T follicular helper cell (primary cell): Measurements from ENCODE around the gene ZFC3H1.
"Not testable (repeated sequence)": the region's sequence is repeated elsewhere in the genome, so short reads cannot be mapped to it uniquely, and the experiment has no call there.

Experiments
- DNase-seq: peaks from one replicate; pipeline ENCODE4 v3.0.0-alpha.2; 2020; ENCODE audit warnings: low read depth

The ZFC3H1 gene

GRCh38 chr12:71576496-71576895 is 87.2 kb downstream of the ZFC3H1 start:
- DNase-seq: no peak

GRCh38 chr12:71569885-71570284 is 93.8 kb downstream of the ZFC3H1 start:
- DNase-seq: not testable (repeated sequence)

DNA sequence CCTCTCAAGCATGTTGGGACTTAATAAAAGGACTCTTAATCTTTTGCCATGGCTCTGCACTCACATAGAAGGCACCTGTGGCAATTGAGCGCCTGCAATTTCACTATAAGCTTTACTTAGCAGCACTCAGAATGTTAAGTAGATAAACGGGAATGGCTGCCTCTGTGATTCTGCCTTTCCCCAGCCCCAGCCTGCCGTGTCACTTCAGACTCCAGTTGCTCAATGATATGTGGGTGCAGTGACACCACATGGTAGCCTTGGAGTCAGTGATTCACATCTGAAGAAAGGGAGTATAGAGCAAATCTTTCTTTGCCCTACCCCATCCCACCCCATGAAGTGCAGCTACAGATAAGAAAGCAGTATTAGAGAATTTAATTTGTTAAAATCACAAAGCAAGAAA is 96.1 kb downstream of the ZFC3H1 start:
- DNase-seq: no peak

DNA sequence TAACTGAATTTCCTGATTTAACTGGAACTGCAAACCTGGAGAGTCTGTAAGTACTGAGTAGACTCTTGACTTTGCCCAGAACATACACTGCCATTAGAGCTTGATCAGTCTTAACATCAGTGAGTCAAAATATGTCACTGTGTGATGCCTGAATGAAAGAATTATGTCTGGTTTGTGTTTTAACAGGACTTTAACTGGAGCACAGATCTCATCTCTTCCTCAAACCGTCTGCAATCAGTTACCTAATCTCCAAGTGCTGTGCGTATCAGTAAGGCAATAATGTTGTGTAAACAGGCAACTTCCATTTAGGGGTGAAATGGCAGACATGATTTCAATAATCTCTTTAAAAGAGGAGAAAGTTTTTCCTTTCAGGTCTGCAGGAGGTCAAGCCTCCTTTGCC is 97.0 kb downstream of the ZFC3H1 start:
- no peak for DNase-seq

- no peak for DNase-seq
Measured at GRCh38 chr12:71565535-71565934, 98.1 kb downstream of the ZFC3H1 start.

DNA sequence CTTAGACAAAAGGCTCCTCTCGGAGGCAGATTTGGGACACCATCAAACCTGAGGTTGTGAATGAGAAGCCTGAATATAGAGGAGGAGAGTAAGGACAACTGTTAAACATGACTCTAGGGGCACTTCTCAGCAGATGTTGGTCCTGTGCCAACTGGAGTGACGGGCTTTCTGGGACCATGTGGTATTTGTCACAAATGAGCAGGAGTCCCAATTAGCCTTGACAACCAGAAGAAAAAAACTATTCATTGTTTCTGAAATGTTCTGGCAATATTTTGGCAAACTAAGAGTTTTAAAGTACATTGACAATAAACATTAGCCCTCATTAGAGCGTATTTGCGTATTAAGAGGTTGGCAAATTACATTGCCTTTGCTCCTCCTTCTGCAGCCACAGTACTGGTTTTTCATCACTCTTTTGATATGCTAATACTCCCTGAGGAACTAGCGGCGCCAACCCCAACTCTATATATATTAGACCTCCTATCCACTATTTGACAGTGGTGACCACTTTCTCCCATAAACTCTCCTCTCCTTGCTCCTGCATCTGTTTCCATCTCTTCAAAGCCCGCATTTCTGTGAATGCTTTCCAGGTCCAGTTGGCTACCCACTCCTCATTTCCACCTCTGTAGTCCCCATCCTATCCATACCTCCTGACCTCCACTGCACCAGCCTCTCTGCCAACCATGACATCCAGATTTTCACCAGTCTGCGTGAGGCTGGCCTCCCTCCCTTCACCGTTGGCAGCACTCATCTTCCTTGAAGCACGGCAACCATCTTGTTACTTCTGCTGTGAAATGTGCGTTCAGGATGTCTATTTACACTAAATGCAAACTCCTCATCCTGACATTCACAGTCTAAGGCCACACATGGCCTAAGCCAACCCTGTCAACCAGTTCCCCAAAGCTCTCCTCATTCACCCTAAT is 100.7 kb downstream of the ZFC3H1 start:
- no peak for DNase-seq
